ENCODE measurements around the gene FGF12.

FGF12 gene

DNA sequence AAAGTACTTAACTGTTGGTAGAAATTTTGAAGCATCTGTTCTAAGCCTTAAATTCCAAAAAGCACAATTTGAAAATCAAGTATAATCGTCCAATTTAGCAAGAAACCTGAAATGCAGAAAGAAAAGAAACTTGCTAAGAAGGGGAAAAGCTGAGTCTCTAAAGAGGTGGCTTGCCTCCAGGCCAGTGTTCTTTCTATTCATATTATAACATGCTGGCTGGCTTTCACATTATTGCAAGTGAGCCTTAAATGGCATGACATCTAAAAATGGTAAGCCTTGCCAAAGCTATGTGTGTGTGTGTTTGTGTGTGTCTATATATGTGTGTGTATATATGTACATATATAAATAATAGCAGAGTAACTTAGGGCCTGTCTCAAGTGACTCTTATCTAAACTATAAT is 89.5 kb downstream of the FGF12 start:
- TF ChIP-seq PPARA (CRISPR knock-in tag; IDR thresholded peaks at IDR 0.05; ENCODE audit: borderline replicate concordance) (no peak), ESRRG (CRISPR knock-in tag; IDR thresholded peaks at IDR 0.05) (no peak), RARB (CRISPR knock-in tag; IDR thresholded peaks at IDR 0.05) (no peak), TCF4 (CRISPR knock-in tag; IDR thresholded peaks at IDR 0.05; ENCODE audit: borderline replicate concordance) (no peak), ZNF70 (CRISPR knock-in tag; IDR thresholded peaks at IDR 0.05) (no peak), OSR1 (CRISPR knock-in tag; IDR thresholded peaks at IDR 0.05) (no peak), SNAI2 (CRISPR knock-in tag; IDR thresholded peaks at IDR 0.05) (no peak), ISL1 (CRISPR knock-in tag; IDR thresholded peaks at IDR 0.05) (no peak), ARNTL (CRISPR knock-in tag; IDR thresholded peaks at IDR 0.05; ENCODE audit: borderline replicate concordance, low read depth) (no peak), GLIS3 (CRISPR knock-in tag; IDR thresholded peaks at IDR 0.05) (no peak), TOX (CRISPR knock-in tag; IDR thresholded peaks at IDR 0.05; ENCODE audit: borderline replicate concordance) (no peak), TSHZ2 (CRISPR knock-in tag; IDR thresholded peaks at IDR 0.05) (no peak), ZFP30 (CRISPR knock-in tag; IDR thresholded peaks at IDR 0.05) (no peak), ZNF8 (CRISPR knock-in tag; IDR thresholded peaks at IDR 0.05) (no peak), ZNF565 (CRISPR knock-in tag; conservative IDR thresholded peaks at IDR 0.05; ENCODE audit: low read depth) (no peak), ZFP3 (CRISPR knock-in tag; IDR thresholded peaks at IDR 0.05) (no peak), POU6F1 (CRISPR knock-in tag; IDR thresholded peaks at IDR 0.05; ENCODE audit: borderline replicate concordance, low read depth) (no peak)
- TF ChIP-seq, protein P1, sequence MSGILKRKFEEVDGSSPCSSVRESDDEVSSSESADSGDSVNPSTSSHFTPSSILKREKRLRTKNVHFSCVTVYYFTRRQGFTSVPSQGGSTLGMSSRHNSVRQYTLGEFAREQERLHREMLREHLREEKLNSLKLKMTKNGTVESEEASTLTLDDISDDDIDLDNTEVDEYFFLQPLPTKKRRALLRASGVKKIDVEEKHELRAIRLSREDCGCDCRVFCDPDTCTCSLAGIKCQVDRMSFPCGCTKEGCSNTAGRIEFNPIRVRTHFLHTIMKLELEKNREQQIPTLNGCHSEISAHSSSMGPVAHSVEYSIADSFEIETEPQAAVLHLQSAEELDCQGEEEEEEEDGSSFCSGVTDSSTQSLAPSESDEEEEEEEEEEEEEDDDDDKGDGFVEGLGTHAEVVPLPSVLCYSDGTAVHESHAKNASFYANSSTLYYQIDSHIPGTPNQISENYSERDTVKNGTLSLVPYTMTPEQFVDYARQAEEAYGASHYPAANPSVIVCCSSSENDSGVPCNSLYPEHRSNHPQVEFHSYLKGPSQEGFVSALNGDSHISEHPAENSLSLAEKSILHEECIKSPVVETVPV (CRISPR knock-in tag; IDR thresholded peaks at IDR 0.05) = no peak
- TF ChIP-seq, protein P2, sequence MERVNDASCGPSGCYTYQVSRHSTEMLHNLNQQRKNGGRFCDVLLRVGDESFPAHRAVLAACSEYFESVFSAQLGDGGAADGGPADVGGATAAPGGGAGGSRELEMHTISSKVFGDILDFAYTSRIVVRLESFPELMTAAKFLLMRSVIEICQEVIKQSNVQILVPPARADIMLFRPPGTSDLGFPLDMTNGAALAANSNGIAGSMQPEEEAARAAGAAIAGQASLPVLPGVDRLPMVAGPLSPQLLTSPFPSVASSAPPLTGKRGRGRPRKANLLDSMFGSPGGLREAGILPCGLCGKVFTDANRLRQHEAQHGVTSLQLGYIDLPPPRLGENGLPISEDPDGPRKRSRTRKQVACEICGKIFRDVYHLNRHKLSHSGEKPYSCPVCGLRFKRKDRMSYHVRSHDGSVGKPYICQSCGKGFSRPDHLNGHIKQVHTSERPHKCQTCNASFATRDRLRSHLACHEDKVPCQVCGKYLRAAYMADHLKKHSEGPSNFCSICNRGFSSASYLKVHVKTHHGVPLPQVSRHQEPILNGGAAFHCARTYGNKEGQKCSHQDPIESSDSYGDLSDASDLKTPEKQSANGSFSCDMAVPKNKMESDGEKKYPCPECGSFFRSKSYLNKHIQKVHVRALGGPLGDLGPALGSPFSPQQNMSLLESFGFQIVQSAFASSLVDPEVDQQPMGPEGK (CRISPR knock-in tag; IDR thresholded peaks at IDR 0.05; ENCODE audit: borderline replicate concordance) = no peak
- TF ChIP-seq, protein P3, sequence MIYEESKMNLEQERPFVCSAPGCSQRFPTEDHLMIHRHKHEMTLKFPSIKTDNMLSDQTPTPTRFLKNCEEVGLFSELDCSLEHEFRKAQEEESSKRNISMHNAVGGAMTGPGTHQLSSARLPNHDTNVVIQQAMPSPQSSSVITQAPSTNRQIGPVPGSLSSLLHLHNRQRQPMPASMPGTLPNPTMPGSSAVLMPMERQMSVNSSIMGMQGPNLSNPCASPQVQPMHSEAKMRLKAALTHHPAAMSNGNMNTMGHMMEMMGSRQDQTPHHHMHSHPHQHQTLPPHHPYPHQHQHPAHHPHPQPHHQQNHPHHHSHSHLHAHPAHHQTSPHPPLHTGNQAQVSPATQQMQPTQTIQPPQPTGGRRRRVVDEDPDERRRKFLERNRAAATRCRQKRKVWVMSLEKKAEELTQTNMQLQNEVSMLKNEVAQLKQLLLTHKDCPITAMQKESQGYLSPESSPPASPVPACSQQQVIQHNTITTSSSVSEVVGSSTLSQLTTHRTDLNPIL (CRISPR knock-in tag; IDR thresholded peaks at IDR 0.05; ENCODE audit: low read depth) = no peak
- no peak for ATAC-seq

GRCh38 chr3:192636517-192637444 is 90.6 kb downstream of the FGF12 start:
- no peak for TF ChIP-seq ZC3H10 (CRISPR knock-in tag; IDR thresholded peaks at IDR 0.05)
- TF ChIP-seq TOX (CRISPR knock-in tag; IDR thresholded peaks at IDR 0.05; ENCODE audit: borderline replicate concordance) = no peak
- no peak for TF ChIP-seq OSR1 (CRISPR knock-in tag; IDR thresholded peaks at IDR 0.05)
- TF ChIP-seq CSDC2 (CRISPR knock-in tag; IDR thresholded peaks at IDR 0.05) = no peak
- TF ChIP-seq, protein P3 (CRISPR knock-in tag; IDR thresholded peaks at IDR 0.05; ENCODE audit: low read depth) = no peak
- ATAC-seq = no peak
